ENCODE results near the gene SPDYA. TPM values are rescaled to one million over a fixed set of nuclear protein-coding genes. Genes with fewer than 3 reads are reported as not detected.

The SPDYA gene
- total RNA-seq, 2 donors from 2014 or later: 0.73 to 7.3 TPM

- H3K36me3 ChIP-seq: no peaks in the 10 kb centered on the region
- TF ChIP-seq CTCF (IDR thresholded peaks at IDR 0.05) (no peak), POLR2AphosphoS5 (IDR thresholded peaks at IDR 0.05) (no peak), POLR2A (IDR thresholded peaks at IDR 0.05) (no peak)
- no peak overlapping the region for H3K27ac ChIP-seq
- intact Hi-C loops (cut with DNase I): loop anchor here (10.0 kb wide), 1 partner anchor 133 kb away; no protein-coding TSS in a partner anchor
- H3K4me1 ChIP-seq (replicated peaks): no peaks in the 10 kb centered on the region
- no peak overlapping the region for H3K4me3 ChIP-seq
- no peaks in the 10 kb centered on the region for H3K27me3 ChIP-seq (replicated peaks; ENCODE audit: insufficient read depth)
- no peaks in the 10 kb centered on the region for H3K9me3 ChIP-seq
- DNase-seq (ENCODE audit: low spot score): no peak
Observed at GRCh38 chr2:28822036-28822435, 11.4 kb downstream of the SPDYA start.

GRCh38 chr2:28824207-28824606 lies 13.6 kb downstream of the SPDYA start:
- H3K36me3 ChIP-seq: no peaks in the 10 kb centered on the region
- no peak overlapping the region for H3K27ac ChIP-seq
- H3K4me3 ChIP-seq: no peak overlapping the region
- H3K9me3 ChIP-seq: no peaks in the 10 kb centered on the region
- TF ChIP-seq POLR2AphosphoS5 (IDR thresholded peaks at IDR 0.05): no peak
- TF ChIP-seq CTCF (IDR thresholded peaks at IDR 0.05): no peak
- TF ChIP-seq POLR2A (IDR thresholded peaks at IDR 0.05): no peak
- H3K27me3 ChIP-seq (replicated peaks; ENCODE audit: insufficient read depth): no peaks in the 10 kb centered on the region
- H3K4me1 ChIP-seq (replicated peaks): no peaks in the 10 kb centered on the region
- no peak for DNase-seq (ENCODE audit: low spot score)
- 89% methylated on average over 2 of the region's 2 CpGs for WGBS
- intact Hi-C loops (cut with DNase I): loop anchor here (10.0 kb wide), 1 partner anchor 131 kb away; no protein-coding TSS in a partner anchor

GRCh38 chr2:28824870-28825269 lies 14.2 kb downstream of the SPDYA start:
- no peak for TF ChIP-seq POLR2AphosphoS5 (IDR thresholded peaks at IDR 0.05)
- no peak for TF ChIP-seq CTCF (IDR thresholded peaks at IDR 0.05)
- TF ChIP-seq POLR2A (IDR thresholded peaks at IDR 0.05): no peak
- H3K4me1 ChIP-seq (replicated peaks): no peaks in the 10 kb centered on the region
- no peak for DNase-seq (ENCODE audit: low spot score)
- H3K4me3 ChIP-seq: no peak overlapping the region
- intact Hi-C loops (cut with DNase I): loop anchor here (10.0 kb wide), 1 partner anchor 130 kb away; no protein-coding TSS in a partner anchor
- H3K27ac ChIP-seq: no peak overlapping the region
- H3K36me3 ChIP-seq: no peaks in the 10 kb centered on the region
- H3K27me3 ChIP-seq (replicated peaks; ENCODE audit: insufficient read depth): no peaks in the 10 kb centered on the region
- no peaks in the 10 kb centered on the region for H3K9me3 ChIP-seq

GRCh38 chr2:28828382-28828781 lies 17.7 kb downstream of the SPDYA start:
- 93% methylated on average over 2 of the region's 2 CpGs for WGBS
- H3K4me3 ChIP-seq: no peak overlapping the region
- H3K27me3 ChIP-seq (replicated peaks; ENCODE audit: insufficient read depth): no peaks in the 10 kb centered on the region
- TF ChIP-seq CTCF (IDR thresholded peaks at IDR 0.05) (no peak), POLR2A (IDR thresholded peaks at IDR 0.05) (no peak)
- DNase-seq (ENCODE audit: low spot score): no peak
- H3K36me3 ChIP-seq: no peaks in the 10 kb centered on the region
- H3K4me1 ChIP-seq (replicated peaks): no peaks in the 10 kb centered on the region
- intact Hi-C loops (cut with DNase I): loop anchor here (10.0 kb wide), 1 partner anchor 126 kb away; no protein-coding TSS in a partner anchor
- no peaks in the 10 kb centered on the region for H3K9me3 ChIP-seq
- no peak overlapping the region for H3K27ac ChIP-seq

- no peaks in the 10 kb centered on the region for H3K4me1 ChIP-seq (replicated peaks)
- H3K4me3 ChIP-seq: no peak overlapping the region
- no peak for DNase-seq (ENCODE audit: low spot score)
- intact Hi-C loops (cut with DNase I): no loop called here
- no peaks in the 10 kb centered on the region for H3K36me3 ChIP-seq
- no peak overlapping the region for H3K27ac ChIP-seq
- H3K9me3 ChIP-seq: no peaks in the 10 kb centered on the region
- 97% methylated on average over 2 of the region's 2 CpGs for WGBS
- H3K27me3 ChIP-seq (replicated peaks; ENCODE audit: insufficient read depth): no peaks in the 10 kb centered on the region
- no peak for TF ChIP-seq POLR2AphosphoS5 (IDR thresholded peaks at IDR 0.05)
- no peak for TF ChIP-seq CTCF (IDR thresholded peaks at IDR 0.05)
- TF ChIP-seq POLR2A (IDR thresholded peaks at IDR 0.05): no peak
Observed at GRCh38 chr2:28833740-28834470, 23.3 kb downstream of the SPDYA start.

All from prostate gland (tissue), 2 donors.